GM20000 (cell line): ENCODE data around the gene TNIP1.

Experiments
- DNase-seq: peaks from one replicate; pipeline ENCODE4 v3.0.0; 2012; ENCODE audit warnings: low spot score
- CTCF ChIP-seq: IDR thresholded peaks from 2 replicates; pipeline ENCODE4 v1.5.1; 2012; ENCODE audit warnings: mild to moderate bottlenecking, control low read depth; ENCODE audit errors: extremely low read depth, missing control alignments

TNIP1 gene

GRCh38 chr5:151123897-151124751, 43.3 kb upstream of the TNIP1 start:
- no peak for TF ChIP-seq CTCF
- DNase-seq: peak; percentile 82

- no peak for TF ChIP-seq CTCF
- no peak for DNase-seq
Observed at GRCh38 chr5:151122828-151123227, 42.0 kb upstream of the TNIP1 start.

GRCh38 chr5:151121665-151122064, 40.8 kb upstream of the TNIP1 start:
- DNase-seq: no peak
- no peak for TF ChIP-seq CTCF

- TF ChIP-seq CTCF: no peak
- no peak for DNase-seq
Observed at GRCh38 chr5:151121095-151121494, 40.3 kb upstream of the TNIP1 start.

- no peak for DNase-seq
- no peak for TF ChIP-seq CTCF
Observed at GRCh38 chr5:151118913-151119575, 38.2 kb upstream of the TNIP1 start.

- TF ChIP-seq CTCF: peak; percentile 91
- DNase-seq: peak; percentile 55
Observed at GRCh38 chr5:151115272-151115905, 34.6 kb upstream of the TNIP1 start.

- no peak for TF ChIP-seq CTCF
- no peak for DNase-seq
Observed at GRCh38 chr5:151113651-151114050, 32.8 kb upstream of the TNIP1 start.
